HCT116 (cell line): ENCODE measurements around the gene COG2. TPM values are rescaled to one million over a fixed set of nuclear protein-coding genes. Genes with fewer than 3 reads are reported as not detected.

Experiments used
- ATAC-seq: fragments of 200-7000 bp; cut with Tn5 transposase; 2 replicates; pipeline ENCODE4 v1.9.1; 2020; ENCODE audit warnings: mild to moderate bottlenecking, moderate library complexity
- BruUV-seq: library from RNA; stranded (reverse); fragments of 400-500 nt; replicated peaks from 2 replicates; lab custom pipeline; 2021; lab: Mats Ljungman, UMichigan
- CTCF ChIA-PET: fragments of 300-600 bp; sonication (Branson Sonifier 250); formaldehyde crosslinking; loops from one replicate; lab custom pipeline; 2021; ENCODE audit warnings: antibody characterized with exemption; lab: Charles Lee
- POLR2A ChIA-PET: fragments of 300-600, 350-600 bp; sonication (Branson Sonifier 250); formaldehyde crosslinking; loops from one replicate; lab custom pipeline; 2021; ENCODE audit warnings: antibody characterized with exemption; lab: Charles Lee
- RAD21 ChIA-PET, 2 experiments: fragments of 300-600 bp; sonication (Branson Sonifier 250); formaldehyde crosslinking; loops; one replicate each; lab custom pipeline; 2023; ENCODE audit warnings: low total read pairs in 2 of 2; ENCODE audit not compliant: uncharacterized antibody in 2 of 2, unreplicated experiment in 2 of 2, low non-redundant PET in 1 of 2; lab: Charles Lee
- DNase-seq: peaks from one replicate; pipeline ENCODE4 v3.0.0-alpha.2; 2010; ENCODE audit warnings: low read depth, low spot score
- H2AFZ ChIP-seq: fragments of 200-600 bp; shearing (Covaris generic), sonication (generic); 2 replicates; pipeline ENCODE4 v1.6.1; 2017; ENCODE audit warnings: low read depth, mixed run types, mixed read lengths, antibody characterized with exemption, low read length; ENCODE audit not compliant: poor library complexity, severe bottlenecking
- H3K27ac ChIP-seq: 2 replicates; pipeline ENCODE4 v1.5.1; 2012; ENCODE audit warnings: low read depth, low read length
- H3K27me3 ChIP-seq: fragments of 200-600 bp; sonication (generic); 2 replicates; pipeline ENCODE4 v1.6.1; 2016; ENCODE audit warnings: mixed run types, low read length, mixed read lengths; ENCODE audit not compliant: insufficient read depth
- H3K36me3 ChIP-seq, 2 experiments: fragments of 200-500 bp in 1 of 2; fragments of 200-600 bp in 1 of 2; sonication (Bioruptor generic) in 1 of 2; sonication (generic) in 1 of 2; 2 replicates each; pipeline versions ENCODE4 v1.5.1 to v1.6.1; 2014 to 2016; ENCODE audit warnings: low read length in 2 of 2, inconsistent platforms in 1 of 2, mixed read lengths in 1 of 2, mixed run types in 1 of 2; ENCODE audit not compliant: insufficient read depth in 2 of 2, control insufficient read depth in 1 of 2
- H3K4me1 ChIP-seq, 2 experiments: fragments of 200-600 bp in 1 of 2; sonication (generic) in 1 of 2; 2 replicates each; pipeline versions ENCODE4 v1.5.1 to v1.6.1; 2012 to 2017; ENCODE audit warnings: low read length in 2 of 2, inconsistent platforms in 1 of 2, mild to moderate bottlenecking in 1 of 2, mixed read lengths in 1 of 2, mixed run types in 1 of 2, moderate library complexity in 1 of 2; ENCODE audit not compliant: insufficient read depth in 2 of 2, control insufficient read depth in 1 of 2
- H3K4me2 ChIP-seq: fragments of 200-600 bp; sonication (generic); 2 replicates; pipeline ENCODE4 v1.6.1; 2017; ENCODE audit warnings: mixed run types, low read length, mixed read lengths
- H3K4me3 ChIP-seq, 2 experiments: fragments of 200-600 bp in 1 of 2; sonication (generic) in 1 of 2; replicated peaks in 1 of 2; 2 replicates each; pipeline ENCODE4 v1.5.1; 2011 to 2016; ENCODE audit warnings: low read length in 2 of 2, control low read depth in 1 of 2, low read depth in 1 of 2, mild to moderate bottlenecking in 1 of 2, mixed read lengths in 1 of 2, mixed run types in 1 of 2
- H3K79me2 ChIP-seq: fragments of 200-600 bp; sonication (generic); 2 replicates; pipeline ENCODE4 v1.6.1; 2017; ENCODE audit warnings: mild to moderate bottlenecking, mixed run types, low read length, moderate library complexity, mixed read lengths; ENCODE audit not compliant: insufficient read depth
- H3K9ac ChIP-seq: fragments of 200-600 bp; sonication (generic); 2 replicates; pipeline ENCODE4 v1.6.1; 2016; ENCODE audit warnings: low read length, mixed read lengths
- H3K9me2 ChIP-seq: fragments of 200-600 bp; sonication (generic), shearing (Covaris generic); 2 replicates; pipeline ENCODE4 v1.6.1; 2017; ENCODE audit warnings: mixed run types, mild to moderate bottlenecking, moderate library complexity; ENCODE audit not compliant: insufficient read depth
- H3K9me3 ChIP-seq, 2 experiments: fragments of 200-500 bp in 1 of 2; fragments of 200-600 bp in 1 of 2; sonication (Bioruptor generic) in 1 of 2; sonication (generic) in 1 of 2; 2 replicates each; pipeline ENCODE4 v1.6.1; 2014 to 2017; ENCODE audit warnings: low read length in 2 of 2, mixed read lengths in 2 of 2, inconsistent platforms in 1 of 2, low read depth in 1 of 2, mild to moderate bottlenecking in 1 of 2, mixed run types in 1 of 2, moderate library complexity in 1 of 2; ENCODE audit not compliant: control insufficient read depth in 1 of 2, insufficient read depth in 1 of 2
- H4K20me1 ChIP-seq: fragments of 200-600 bp; sonication (generic), shearing (Covaris generic); 2 replicates; pipeline ENCODE4 v1.6.1; 2017; ENCODE audit warnings: mixed run types, mild to moderate bottlenecking, moderate library complexity; ENCODE audit not compliant: insufficient read depth
- EZH2 ChIP-seq: fragments of 200-600 bp; sonication (generic); IDR thresholded peaks from 2 replicates; pipeline ENCODE4 v1.6.1; 2017; ENCODE audit warnings: antibody characterized with exemption, mixed run types
- EZH2phosphoT487 ChIP-seq: fragments of 200-600 bp; IDR thresholded peaks from 2 replicates; pipeline ENCODE4 v1.6.1; 2018; ENCODE audit warnings: antibody characterized with exemption, borderline replicate concordance
- JUND ChIP-seq: IDR thresholded peaks from 2 replicates; pipeline ENCODE4 v1.6.1; 2012
- RAD21 ChIP-seq: IDR thresholded peaks from 2 replicates; pipeline ENCODE4 v1.6.1; 2012; ENCODE audit warnings: low read depth, mild to moderate bottlenecking
- SIN3A ChIP-seq: IDR thresholded peaks from 2 replicates; pipeline ENCODE4 v1.6.1; 2012; ENCODE audit warnings: low read depth
- SRF ChIP-seq: IDR thresholded peaks from 2 replicates; pipeline ENCODE4 v1.6.1; 2012; ENCODE audit warnings: low read depth
- YY1 ChIP-seq: IDR thresholded peaks from 2 replicates; pipeline ENCODE4 v1.6.1; 2011; ENCODE audit warnings: low read length, low read depth, moderate library complexity, mild to moderate bottlenecking; ENCODE audit not compliant: insufficient replicate concordance; ENCODE audit errors: extremely low read depth
- ZBTB33 ChIP-seq: IDR thresholded peaks from 2 replicates; pipeline ENCODE4 v1.6.1; 2011; ENCODE audit warnings: mild to moderate bottlenecking, low read length, moderate library complexity; ENCODE audit not compliant: insufficient replicate concordance; ENCODE audit errors: extremely low read depth
- intact Hi-C: fragments of 100-400 bp; cut with micrococcal nuclease; formaldehyde crosslinking; loops from 2 replicates; pipeline ENCODE4 v1.10.0; 2022
- total RNA-seq: library from RNA; stranded (reverse); gene quantifications from one replicate; pipeline ENCODE4 v1.2.1, GENCODE V29; 2021; ENCODE audit not compliant: unreplicated experiment
- TF ChIP-seq, protein P1 (sequence below): IDR thresholded peaks from 2 replicates; pipeline ENCODE4 v1.6.1; 2012; ENCODE audit warnings: low read depth

The COG2 gene
- total RNA-seq, 1 experiment from 2014 or later = 28.6 TPM

DNA sequence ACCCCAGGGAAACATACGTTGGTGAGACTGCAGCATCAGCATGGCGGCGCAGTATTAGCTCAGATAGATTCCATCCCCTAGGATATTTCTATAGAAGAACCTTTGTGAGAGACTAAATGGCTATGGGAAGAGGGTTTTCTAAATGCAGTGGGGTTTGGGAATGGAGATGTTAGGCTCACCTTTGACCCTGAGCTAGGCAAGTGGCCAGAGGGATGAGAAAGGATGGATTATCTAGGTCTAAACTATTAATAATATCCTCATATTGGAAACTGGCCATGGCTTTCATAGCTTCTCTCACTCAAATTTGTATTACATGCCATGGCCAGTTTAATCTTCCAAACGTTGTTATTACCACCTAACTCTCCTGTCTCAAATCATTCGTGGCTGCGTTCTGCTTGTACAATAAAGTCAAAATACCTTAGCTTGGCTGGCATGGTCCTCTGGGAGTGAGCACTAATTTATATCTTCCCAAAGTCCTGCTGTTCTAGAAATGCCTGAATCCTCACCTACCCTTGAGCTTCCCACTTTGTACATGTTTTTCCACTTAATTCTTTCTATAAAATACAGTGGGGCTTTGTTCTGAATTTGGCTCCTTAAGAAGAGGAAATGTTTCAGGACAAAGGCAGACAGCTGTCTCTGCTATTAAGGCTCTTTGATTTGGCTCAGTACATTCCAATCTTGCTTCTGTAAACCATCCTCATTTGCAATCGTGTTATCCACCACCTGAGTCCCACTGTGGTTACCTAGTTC, 31.0 kb upstream of the COG2 start (continued):
- TF ChIP-seq SIN3A = no peak
- no peak for TF ChIP-seq SRF
- no peak for TF ChIP-seq EZH2
- TF ChIP-seq EZH2phosphoT487 = no peak
- TF ChIP-seq, all 23 proteins: peak for 0

GRCh38 chr1:230611878-230612235, 30.4 kb upstream of the COG2 start:
- H3K4me1 ChIP-seq = no peaks in the 10 kb centered on the region
- no peak overlapping the region for H3K4me3 ChIP-seq
- H3K9ac ChIP-seq = no peak overlapping the region
- H2AFZ ChIP-seq = no peak overlapping the region
- ChIA-PET POLR2A (no interaction called here), CTCF (no interaction called here), RAD21 (no interaction called here)
- no peaks in the 10 kb centered on the region for H3K9me2 ChIP-seq
- no TSS peak for BruUV-seq
- H3K4me2 ChIP-seq = no peak overlapping the region
- H3K27ac ChIP-seq = no peak overlapping the region
- H4K20me1 ChIP-seq = no peaks in the 10 kb centered on the region
- H3K36me3 ChIP-seq = no peaks in the 10 kb centered on the region
- 0 out of 2 replicates have a peak, but pooled peaks cover 10% of the 10 kb centered on the region for H3K27me3 ChIP-seq
- no peak for ATAC-seq
- intact Hi-C loops = no loop called here
- no peak for DNase-seq
- TF ChIP-seq RAD21 (no peak), ZBTB33 (no peak), YY1 (no peak), JUND (no peak)
- TF ChIP-seq, protein P1, sequence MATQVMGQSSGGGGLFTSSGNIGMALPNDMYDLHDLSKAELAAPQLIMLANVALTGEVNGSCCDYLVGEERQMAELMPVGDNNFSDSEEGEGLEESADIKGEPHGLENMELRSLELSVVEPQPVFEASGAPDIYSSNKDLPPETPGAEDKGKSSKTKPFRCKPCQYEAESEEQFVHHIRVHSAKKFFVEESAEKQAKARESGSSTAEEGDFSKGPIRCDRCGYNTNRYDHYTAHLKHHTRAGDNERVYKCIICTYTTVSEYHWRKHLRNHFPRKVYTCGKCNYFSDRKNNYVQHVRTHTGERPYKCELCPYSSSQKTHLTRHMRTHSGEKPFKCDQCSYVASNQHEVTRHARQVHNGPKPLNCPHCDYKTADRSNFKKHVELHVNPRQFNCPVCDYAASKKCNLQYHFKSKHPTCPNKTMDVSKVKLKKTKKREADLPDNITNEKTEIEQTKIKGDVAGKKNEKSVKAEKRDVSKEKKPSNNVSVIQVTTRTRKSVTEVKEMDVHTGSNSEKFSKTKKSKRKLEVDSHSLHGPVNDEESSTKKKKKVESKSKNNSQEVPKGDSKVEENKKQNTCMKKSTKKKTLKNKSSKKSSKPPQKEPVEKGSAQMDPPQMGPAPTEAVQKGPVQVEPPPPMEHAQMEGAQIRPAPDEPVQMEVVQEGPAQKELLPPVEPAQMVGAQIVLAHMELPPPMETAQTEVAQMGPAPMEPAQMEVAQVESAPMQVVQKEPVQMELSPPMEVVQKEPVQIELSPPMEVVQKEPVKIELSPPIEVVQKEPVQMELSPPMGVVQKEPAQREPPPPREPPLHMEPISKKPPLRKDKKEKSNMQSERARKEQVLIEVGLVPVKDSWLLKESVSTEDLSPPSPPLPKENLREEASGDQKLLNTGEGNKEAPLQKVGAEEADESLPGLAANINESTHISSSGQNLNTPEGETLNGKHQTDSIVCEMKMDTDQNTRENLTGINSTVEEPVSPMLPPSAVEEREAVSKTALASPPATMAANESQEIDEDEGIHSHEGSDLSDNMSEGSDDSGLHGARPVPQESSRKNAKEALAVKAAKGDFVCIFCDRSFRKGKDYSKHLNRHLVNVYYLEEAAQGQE = no peak
- H3K9me3 ChIP-seq = no peaks in the 10 kb centered on the region
- no peaks in the 10 kb centered on the region for H3K79me2 ChIP-seq
